HepG2 (cell line): ENCODE data around the gene KRTAP5-9. TPM values are rescaled to one million over a fixed set of nuclear protein-coding genes. Genes with fewer than 3 reads are reported as not detected.

Source experiments
- ATAC-seq: fragments of 200-7000 bp; cut with Tn5 transposase; 3 replicates; pipeline ENCODE4 v1.9.1; 2020; ENCODE audit warnings: mild to moderate bottlenecking, moderate library complexity
- BruUV-seq: library from RNA; stranded (reverse); fragments of 400-500 nt; replicated peaks from 2 replicates; lab custom pipeline; 2021; lab: Mats Ljungman, UMichigan
- CTCF ChIA-PET: fragments of 300-600 bp; formaldehyde crosslinking; extraction: SDS; loops from one replicate; lab custom pipeline; 2021; ENCODE audit warnings: low total read pairs, inconsistent platforms, low intra/inter-chr PET ratio; lab: Yijun Ruan, JAX
- POLR2A ChIA-PET: fragments of 350-600 bp; sonication (Branson Sonifier 250); formaldehyde crosslinking; loops from one replicate; lab custom pipeline; 2020; ENCODE audit warnings: antibody characterized with exemption, inconsistent platforms; lab: Yijun Ruan, JAX
- DNase-seq: peaks from one replicate; pipeline ENCODE4 v3.0.0-alpha.2; 2015; ENCODE audit warnings: low spot score
- FAIRE-seq: peaks from 3 replicates; lab custom pipeline; 2011; peaks lifted over from hg19 to GRCh38; lab: Jason Lieb, UNC
- H2AFZ ChIP-seq: one replicate; pipeline ENCODE4 v1.6.1; 2011; ENCODE audit warnings: low read length, inconsistent platforms
- H3K27ac ChIP-seq: fragments of 300-600 bp; 3 replicates; pipeline ENCODE4 v1.8.0; 2011; ENCODE audit warnings: mixed run types, mild to moderate bottlenecking, mixed read lengths, low read length, inconsistent platforms; ENCODE audit not compliant: insufficient read depth; ENCODE audit errors: extremely low read length
- H3K27me3 ChIP-seq, 2 experiments: fragments of 200-600 bp in 1 of 2; 2 replicates in 1 of 2; 3 replicates in 1 of 2; pipeline versions ENCODE4 v1.6.0 to v1.8.0; 2011; ENCODE audit warnings: low read length in 2 of 2, mild to moderate bottlenecking in 2 of 2, moderate library complexity in 2 of 2, inconsistent platforms in 1 of 2; ENCODE audit not compliant: insufficient read depth in 2 of 2, control insufficient read depth in 1 of 2
- H3K36me3 ChIP-seq, 2 experiments: fragments of 200-600 bp in 1 of 2; replicated peaks in 1 of 2; 2 replicates in 1 of 2; 3 replicates in 1 of 2; pipeline versions ENCODE4 v1.5.1 to v1.8.0; 2011; ENCODE audit warnings: low read length in 2 of 2, inconsistent platforms in 1 of 2; ENCODE audit not compliant: insufficient read depth in 2 of 2, control insufficient read depth in 1 of 2
- H3K4me1 ChIP-seq: 2 replicates; pipeline ENCODE4 v1.5.1; 2012; ENCODE audit warnings: low read length, inconsistent platforms; ENCODE audit not compliant: insufficient read depth
- H3K4me2 ChIP-seq: 2 replicates; pipeline ENCODE4 v1.6.0; 2011; ENCODE audit warnings: low read depth, low read length, inconsistent platforms
- H3K4me3 ChIP-seq, 3 experiments: fragments of 200-600 bp in 1 of 3; sonication (generic), shearing (Covaris generic) in 1 of 3; replicated peaks in 1 of 3; 2 replicates each; pipeline ENCODE4 v1.5.1; 2011 to 2016; ENCODE audit warnings: low read length in 3 of 3, inconsistent platforms in 2 of 3, low read depth in 2 of 3, mild to moderate bottlenecking in 2 of 3, control low read depth in 1 of 3, mixed read lengths in 1 of 3; ENCODE audit not compliant: insufficient read depth in 1 of 3
- H3K79me2 ChIP-seq: one replicate; pipeline ENCODE4 v1.6.1; 2011; ENCODE audit warnings: low read length, inconsistent platforms; ENCODE audit not compliant: insufficient read depth
- H3K9ac ChIP-seq: 2 replicates; pipeline ENCODE4 v1.6.0; 2011; ENCODE audit warnings: mild to moderate bottlenecking, low read depth, low read length, inconsistent platforms; ENCODE audit not compliant: insufficient read depth
- H3K9me3 ChIP-seq: 2 replicates; pipeline ENCODE4 v1.5.1; 2012; ENCODE audit warnings: mild to moderate bottlenecking, low read length
- H4K20me1 ChIP-seq: 2 replicates; pipeline ENCODE4 v1.6.0; 2011; ENCODE audit warnings: inconsistent platforms, mild to moderate bottlenecking, low read length, moderate library complexity; ENCODE audit not compliant: insufficient read depth
- CTCF ChIP-seq: sonication (generic); formaldehyde crosslinking; IDR thresholded peaks from 2 replicates; pipeline ENCODE4 v1.5.0; 2020; ENCODE audit warnings: mild to moderate bottlenecking, missing genetic modification reagents, moderate library complexity
- ETV5 ChIP-seq: IDR thresholded peaks from 2 replicates; pipeline ENCODE4 v1.6.1; 2018; ENCODE audit warnings: missing biosample characterization, missing genetic modification reagents, inconsistent platforms, borderline replicate concordance
- HMGXB4 ChIP-seq, 2 experiments: sonication (generic) in 1 of 2; formaldehyde crosslinking in 1 of 2; IDR thresholded peaks; 2 replicates each; pipeline versions ENCODE4 v1.4.0 to v1.6.1; 2018 to 2020; ENCODE audit warnings: missing genetic modification reagents in 2 of 2, borderline replicate concordance in 1 of 2, low read depth in 1 of 2, mild to moderate bottlenecking in 1 of 2, missing biosample characterization in 1 of 2
- IRF2 ChIP-seq: IDR thresholded peaks from 2 replicates; pipeline ENCODE4 v1.6.1; 2018; ENCODE audit warnings: missing genetic modification reagents, missing compliant biosample characterization
- MNT ChIP-seq: fragments of 450-650 bp; IDR thresholded peaks from 2 replicates; pipeline ENCODE4 v1.6.1; 2016
- MTA3 ChIP-seq: sonication (generic); formaldehyde crosslinking; IDR thresholded peaks from 2 replicates; pipeline ENCODE4 v1.4.0; 2020; ENCODE audit warnings: missing genetic modification reagents
- SOX6 ChIP-seq, 2 experiments: fragments of 450-650 bp in 1 of 2; sonication (generic) in 1 of 2; formaldehyde crosslinking in 1 of 2; IDR thresholded peaks; 2 replicates each; pipeline versions ENCODE4 v1.4.0 to v1.6.1; 2017 to 2020; ENCODE audit warnings: antibody characterized with exemption in 1 of 2, mild to moderate bottlenecking in 1 of 2, missing genetic modification reagents in 1 of 2
- STAG1 ChIP-seq: sonication (generic); formaldehyde crosslinking; IDR thresholded peaks from 2 replicates; pipeline ENCODE4 v1.4.0; 2020; ENCODE audit warnings: missing genetic modification reagents
- TEAD3 ChIP-seq: optimal IDR thresholded peaks from 2 replicates; pipeline ENCODE3; 2016; ENCODE audit warnings: borderline replicate concordance
- ZBTB20 ChIP-seq: sonication (generic); formaldehyde crosslinking; IDR thresholded peaks from 2 replicates; pipeline ENCODE4 v1.8.1; 2023; ENCODE audit warnings: missing genetic modification reagents, low read depth, mild to moderate bottlenecking, borderline replicate concordance
- ZBTB38 ChIP-seq: sonication (generic); formaldehyde crosslinking; IDR thresholded peaks from 2 replicates; pipeline ENCODE4 v1.5.1; 2020; ENCODE audit warnings: mild to moderate bottlenecking, missing genetic modification reagents
- ZNF501 ChIP-seq: sonication (generic); formaldehyde crosslinking; IDR thresholded peaks from 2 replicates; pipeline ENCODE4 v1.5.1; 2020; ENCODE audit warnings: mild to moderate bottlenecking, moderate library complexity, missing genetic modification reagents
- WGBS: methylation state at CpG from one replicate; pipeline ENCODE4 v1.1.6; 2017; ENCODE audit warnings: low lambda C conversion rate; 5-methylcytosine and 5-hydroxymethylcytosine counted together
- in situ Hi-C: cut with HindIII; loops from 2 replicates; pipeline ENCODE4 v1.10.0; 2017; ENCODE audit warnings: low pct_unique_long_range_greater_than_20kb; ENCODE audit not compliant: extremely low pct_ligation_motif_present
- intact Hi-C: fragments of 100-400 bp; cut with micrococcal nuclease; formaldehyde crosslinking; loops from one replicate; pipeline ENCODE4 v1.10.0; 2022; ENCODE audit not compliant: unreplicated experiment
- polyA plus RNA-seq, 8 experiments: library from polyadenylated mRNA; depleted of rRNA in 3 of 8; stranded (reverse) in 7 of 8; unstranded in 1 of 8; fragments of >200 nt; fragmentation: Illumina TruSeq in 4 of 8; extraction: Trizol in 4 of 8; gene quantifications; 2 replicates each; pipeline versions ENCODE4 v1.2.1 to v1.2.3, GENCODE V29; 2011 to 2016; ENCODE audit warnings: low read depth in 4 of 8, missing spikeins in 1 of 8, mixed read lengths in 1 of 8; ENCODE audit not compliant: insufficient read depth in 1 of 8
- total RNA-seq, 5 experiments: library from RNA; depleted of rRNA; stranded (reverse); fragments of >200 nt; fragmentation: Illumina TruSeq; extraction: Trizol; gene quantifications; 2 replicates each; pipeline ENCODE4 v1.2.3, GENCODE V29; 2016; ENCODE audit warnings: low read depth in 1 of 5
- TF ChIP-seq, protein P1 (sequence below): sonication (generic); formaldehyde crosslinking; IDR thresholded peaks from 2 replicates; pipeline ENCODE4 v1.5.1; 2020; ENCODE audit warnings: mild to moderate bottlenecking, moderate library complexity, missing genetic modification reagents
- TF ChIP-seq, protein P2 (sequence below): sonication (generic); formaldehyde crosslinking; IDR thresholded peaks from 2 replicates; pipeline ENCODE4 v1.5.0; 2020; ENCODE audit warnings: missing genetic modification reagents

KRTAP5-9 gene
- total and polyA plus RNA-seq, 2 of the 13 experiments (the other 11 are each of a cell fraction or from before 2014, with no cell fraction given): 0.09 TPM; not detected in 1

GRCh38 chr11:71563406-71563805, 15.2 kb downstream of the KRTAP5-9 start:
- FAIRE-seq (peak; percentile 72), ATAC-seq (peak; percentile 76), DNase-seq (peak; percentile 58)
- Histone ChIP-seq H3K4me2 (no peak overlapping the region), H3K79me2 (no peaks in the 10 kb centered on the region), H2AFZ (no peak overlapping the region), H4K20me1 (no peaks in the 10 kb centered on the region), H3K27me3 (peaks cover 3 to 11% of the 10 kb centered on the region in 2 experiments; a peak in 2 of 5 replicates), H3K9ac (no peak overlapping the region), H3K36me3 (no peaks in the 10 kb centered on the region), H3K4me1 (peaks cover 42% of the 10 kb centered on the region), H3K4me3 (no peak overlapping the region), H3K9me3 (no peaks in the 10 kb centered on the region), H3K27ac (no peak overlapping the region)
- CTCF ChIA-PET: interaction anchor here (0.6 kb wide), 1 partner anchor 80 kb away, joined by 3 read pairs; no protein-coding TSS in a partner anchor
- no TSS peak for BruUV-seq
- in situ Hi-C loops: no loop called here
- intact Hi-C loops: no loop called here
- 4% methylated on average over 8 of the region's 8 CpGs for WGBS
- POLR2A ChIA-PET: interaction anchor here (0.5 to 1.6 kb wide), 2 partner anchors 37 to 871 kb away, joined by 3 to 6 read pairs; partner anchors contain the start of genes CLPB and KRTAP5-7
- peak; percentile 46; the same call in 1 of the 2 replicates for TF ChIP-seq ZBTB38
- TF ChIP-seq ETV5 (CRISPR knock-in tag): no peak
- peak; percentile 87 for TF ChIP-seq STAG1 (CRISPR knock-in tag)
- TF ChIP-seq, protein P1, sequence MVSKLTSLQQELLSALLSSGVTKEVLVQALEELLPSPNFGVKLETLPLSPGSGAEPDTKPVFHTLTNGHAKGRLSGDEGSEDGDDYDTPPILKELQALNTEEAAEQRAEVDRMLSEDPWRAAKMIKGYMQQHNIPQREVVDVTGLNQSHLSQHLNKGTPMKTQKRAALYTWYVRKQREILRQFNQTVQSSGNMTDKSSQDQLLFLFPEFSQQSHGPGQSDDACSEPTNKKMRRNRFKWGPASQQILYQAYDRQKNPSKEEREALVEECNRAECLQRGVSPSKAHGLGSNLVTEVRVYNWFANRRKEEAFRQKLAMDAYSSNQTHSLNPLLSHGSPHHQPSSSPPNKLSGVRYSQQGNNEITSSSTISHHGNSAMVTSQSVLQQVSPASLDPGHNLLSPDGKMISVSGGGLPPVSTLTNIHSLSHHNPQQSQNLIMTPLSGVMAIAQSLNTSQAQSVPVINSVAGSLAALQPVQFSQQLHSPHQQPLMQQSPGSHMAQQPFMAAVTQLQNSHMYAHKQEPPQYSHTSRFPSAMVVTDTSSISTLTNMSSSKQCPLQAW (CRISPR knock-in tag): 0 out of 2 replicates have a peak, but pooled peaks have one; percentile 25
- TF ChIP-seq TEAD3 (CRISPR knock-in tag): peak; percentile 46
- TF ChIP-seq IRF2: peak; percentile 23; the same call in 1 of the 2 replicates
- TF ChIP-seq ZNF501 (CRISPR knock-in tag): peak; percentile 55; the same call in 1 of the 2 replicates
- 0 out of 2 replicates have a peak, but pooled peaks have one; percentile 34 for TF ChIP-seq ZBTB20
- TF ChIP-seq SOX6 (IDR thresholded peaks at IDR 0.05): no peak
- TF ChIP-seq SOX6 (CRISPR knock-in tag; IDR thresholded peaks at IDR 0.05): peak; percentile 20; the same call in 1 of the 2 replicates
- TF ChIP-seq, protein P2, sequence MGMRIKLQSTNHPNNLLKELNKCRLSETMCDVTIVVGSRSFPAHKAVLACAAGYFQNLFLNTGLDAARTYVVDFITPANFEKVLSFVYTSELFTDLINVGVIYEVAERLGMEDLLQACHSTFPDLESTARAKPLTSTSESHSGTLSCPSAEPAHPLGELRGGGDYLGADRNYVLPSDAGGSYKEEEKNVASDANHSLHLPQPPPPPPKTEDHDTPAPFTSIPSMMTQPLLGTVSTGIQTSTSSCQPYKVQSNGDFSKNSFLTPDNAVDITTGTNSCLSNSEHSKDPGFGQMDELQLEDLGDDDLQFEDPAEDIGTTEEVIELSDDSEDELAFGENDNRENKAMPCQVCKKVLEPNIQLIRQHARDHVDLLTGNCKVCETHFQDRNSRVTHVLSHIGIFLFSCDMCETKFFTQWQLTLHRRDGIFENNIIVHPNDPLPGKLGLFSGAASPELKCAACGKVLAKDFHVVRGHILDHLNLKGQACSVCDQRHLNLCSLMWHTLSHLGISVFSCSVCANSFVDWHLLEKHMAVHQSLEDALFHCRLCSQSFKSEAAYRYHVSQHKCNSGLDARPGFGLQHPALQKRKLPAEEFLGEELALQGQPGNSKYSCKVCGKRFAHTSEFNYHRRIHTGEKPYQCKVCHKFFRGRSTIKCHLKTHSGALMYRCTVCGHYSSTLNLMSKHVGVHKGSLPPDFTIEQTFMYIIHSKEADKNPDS (CRISPR knock-in tag): no peak
- no peak for TF ChIP-seq MNT
- no peak for TF ChIP-seq MTA3
- 0 out of 4 replicates have a peak, but pooled peaks of 1 of the 2 experiments have one; percentile 23 for TF ChIP-seq HMGXB4 (CRISPR knock-in tag; IDR thresholded peaks at IDR 0.05; ENCODE audit: borderline replicate concordance in 1 of 2, low read depth in 1 of 2)
- peak; percentile 88 for TF ChIP-seq CTCF (CRISPR knock-in tag)
